NOMO-1 (cell line): ENCODE measurements around the gene LRRC74B.
A peak's percentile ranks its signal among the peaks of the same experiment; 100 is the strongest.

Source experiments
- DNase-seq, 2 experiments: peaks; one replicate each; lab custom pipeline; 2025; ENCODE audit not compliant: unreplicated experiment in 2 of 2; lab: John Stamatoyannopoulos, UW

The LRRC74B gene

GRCh38 chr22:21013657-21014201 lies 32.0 kb upstream of the LRRC74B start:
- DNase-seq = no peak

GRCh38 chr22:21014202-21014725 lies 31.5 kb upstream of the LRRC74B start:
- peak; percentile 94 for DNase-seq

- no peak for DNase-seq
Measured at GRCh38 chr22:21014726-21015465, 30.9 kb upstream of the LRRC74B start, which contains the start of gene P2RX6. P2RX6 (plus strand) TSS chr22:21015165; CDS start chr22:21015175, 10 bp downstream.

GRCh38 chr22:21015466-21016006 lies 30.2 kb upstream of the LRRC74B start:
- no peak for DNase-seq

GRCh38 chr22:21016644-21017420 lies 28.9 kb upstream of the LRRC74B start:
- no peak for DNase-seq

- DNase-seq = no peak
Measured at GRCh38 chr22:21018314-21018713, 27.4 kb upstream of the LRRC74B start.

GRCh38 chr22:21020802-21021429 lies 24.8 kb upstream of the LRRC74B start:
- DNase-seq = peak; percentile 15 to 19

GRCh38 chr22:21022507-21022906 lies 23.2 kb upstream of the LRRC74B start:
- DNase-seq = no peak

- no peak for DNase-seq
Measured at GRCh38 chr22:21022955-21023614, 22.7 kb upstream of the LRRC74B start.

GRCh38 chr22:21025266-21025665 lies 20.5 kb upstream of the LRRC74B start:
- no peak for DNase-seq

- no peak for DNase-seq
Measured at GRCh38 chr22:21025763-21026755, 19.7 kb upstream of the LRRC74B start.

- DNase-seq = no peak
Measured at GRCh38 chr22:21026783-21027692, 18.7 kb upstream of the LRRC74B start.

GRCh38 chr22:21028277-21029251 lies 17.2 kb upstream of the LRRC74B start:
- no peak for DNase-seq

GRCh38 chr22:21029486-21030025 lies 16.2 kb upstream of the LRRC74B start:
- DNase-seq = no peak

- no peak for DNase-seq
Measured at GRCh38 chr22:21030032-21030431, 15.7 kb upstream of the LRRC74B start.
